ENCODE results near the gene OSBPL9. TPM values are rescaled to one million over a fixed set of nuclear protein-coding genes. Genes with fewer than 3 reads are reported as not detected.
"Not testable (repeated sequence)": the region's sequence is repeated elsewhere in the genome, so short reads cannot be mapped to it uniquely, and the experiment has no call there.

OSBPL9 gene
- total RNA-seq, 1 donor from 2014 or later, result 49.3 TPM

GRCh38 chr1:51732701-51733425, 116.0 kb downstream of the OSBPL9 start:
- Mint-ChIP-seq H3K27me3 (ENCODE audit: low read depth) (no peaks in the 10 kb centered on the region), H3K36me3 (ENCODE audit: low read depth) (no peaks in the 10 kb centered on the region), H3K4me1 (ENCODE audit: low read depth) (peaks cover 42% of the 10 kb centered on the region), H3K27ac (no peak overlapping the region), H3K9me3 (no peaks in the 10 kb centered on the region), H3K4me3 (ENCODE audit: low read depth) (no peak overlapping the region)
- intact Hi-C loops (cut with micrococcal nuclease), result no loop called here
- DNase-seq (ENCODE audit: low spot score), result no peak

- H3K4me1 Mint-ChIP-seq (ENCODE audit: low read depth), result peaks cover 38% of the 10 kb centered on the region
- H3K4me3 Mint-ChIP-seq (ENCODE audit: low read depth); DNase-seq (ENCODE audit: low spot score); H3K27ac Mint-ChIP-seq; intact Hi-C loops (cut with micrococcal nuclease); H3K27me3 Mint-ChIP-seq (ENCODE audit: low read depth); H3K9me3 Mint-ChIP-seq; H3K36me3 Mint-ChIP-seq (ENCODE audit: low read depth): not testable (repeated sequence)
These were observed 116.5 kb downstream of the OSBPL9 start for GRCh38 chr1:51733426-51733774.

- Mint-ChIP-seq H3K4me3 (ENCODE audit: low read depth) (no peak overlapping the region), H3K27me3 (ENCODE audit: low read depth) (no peaks in the 10 kb centered on the region), H3K27ac (no peak overlapping the region), H3K4me1 (ENCODE audit: low read depth) (peaks cover 33% of the 10 kb centered on the region), H3K36me3 (ENCODE audit: low read depth) (no peaks in the 10 kb centered on the region), H3K9me3 (no peaks in the 10 kb centered on the region)
- intact Hi-C loops (cut with micrococcal nuclease), result no loop called here
- DNase-seq (ENCODE audit: low spot score), result no peak
These were observed 117.1 kb downstream of the OSBPL9 start for GRCh38 chr1:51733793-51734522.

GRCh38 chr1:51734896-51735745, 118.2 kb downstream of the OSBPL9 start:
- Mint-ChIP-seq H3K4me1 (ENCODE audit: low read depth) (peaks cover 32% of the 10 kb centered on the region), H3K4me3 (ENCODE audit: low read depth) (no peak overlapping the region), H3K36me3 (ENCODE audit: low read depth) (no peaks in the 10 kb centered on the region), H3K27me3 (ENCODE audit: low read depth) (no peaks in the 10 kb centered on the region), H3K27ac (no peak overlapping the region), H3K9me3 (no peaks in the 10 kb centered on the region)
- no peak for DNase-seq (ENCODE audit: low spot score)
- intact Hi-C loops (cut with micrococcal nuclease), result no loop called here

- no peaks in the 10 kb centered on the region for H3K27me3 Mint-ChIP-seq (ENCODE audit: low read depth)
- no peak overlapping the region for H3K27ac Mint-ChIP-seq
- H3K9me3 Mint-ChIP-seq, result no peaks in the 10 kb centered on the region
- intact Hi-C loops (cut with micrococcal nuclease), result no loop called here
- DNase-seq (ENCODE audit: low spot score), result no peak
- H3K36me3 Mint-ChIP-seq (ENCODE audit: low read depth), result no peaks in the 10 kb centered on the region
- H3K4me3 Mint-ChIP-seq (ENCODE audit: low read depth), result no peak overlapping the region
- H3K4me1 Mint-ChIP-seq (ENCODE audit: low read depth), result peaks cover 31% of the 10 kb centered on the region
These were observed 118.9 kb downstream of the OSBPL9 start for GRCh38 chr1:51735746-51736254.

- intact Hi-C loops (cut with micrococcal nuclease), result no loop called here
- H3K36me3 Mint-ChIP-seq (ENCODE audit: low read depth), result no peaks in the 10 kb centered on the region
- no peak overlapping the region for H3K4me3 Mint-ChIP-seq (ENCODE audit: low read depth)
- no peak for DNase-seq (ENCODE audit: low spot score)
- H3K27me3 Mint-ChIP-seq (ENCODE audit: low read depth), result no peaks in the 10 kb centered on the region
- H3K27ac Mint-ChIP-seq, result no peak overlapping the region
- peaks cover 29% of the 10 kb centered on the region for H3K4me1 Mint-ChIP-seq (ENCODE audit: low read depth)
- H3K9me3 Mint-ChIP-seq, result no peaks in the 10 kb centered on the region
These were observed 119.8 kb downstream of the OSBPL9 start for GRCh38 chr1:51736702-51737101.

- Mint-ChIP-seq H3K27me3 (ENCODE audit: low read depth) (no peaks in the 10 kb centered on the region), H3K4me3 (ENCODE audit: low read depth) (no peak overlapping the region), H3K36me3 (ENCODE audit: low read depth) (no peaks in the 10 kb centered on the region), H3K9me3 (no peaks in the 10 kb centered on the region), H3K4me1 (ENCODE audit: low read depth) (peaks cover 27% of the 10 kb centered on the region), H3K27ac (no peak overlapping the region)
- DNase-seq (ENCODE audit: low spot score), result no peak
- intact Hi-C loops (cut with micrococcal nuclease), result no loop called here
These were observed 121.8 kb downstream of the OSBPL9 start for GRCh38 chr1:51738681-51739080.

GRCh38 chr1:51740652-51741051, 123.8 kb downstream of the OSBPL9 start:
- H3K4me3 Mint-ChIP-seq (ENCODE audit: low read depth), result no peak overlapping the region

GRCh38 chr1:51741121-51741681, 124.3 kb downstream of the OSBPL9 start:
- Mint-ChIP-seq H3K4me3 (ENCODE audit: low read depth) (no peak overlapping the region), H3K27ac (no peak overlapping the region), H3K27me3 (ENCODE audit: low read depth) (no peaks in the 10 kb centered on the region), H3K9me3 (no peaks in the 10 kb centered on the region), H3K4me1 (ENCODE audit: low read depth) (peaks cover 22% of the 10 kb centered on the region), H3K36me3 (ENCODE audit: low read depth) (peaks cover 5% of the 10 kb centered on the region)
- DNase-seq (ENCODE audit: low spot score), result no peak
- intact Hi-C loops (cut with micrococcal nuclease), result no loop called here

More at GRCh38 chr1:51740652-51741051, 123.8 kb downstream of the OSBPL9 start:
- intact Hi-C loops (cut with micrococcal nuclease), result no loop called here
- Mint-ChIP-seq H3K4me1 (ENCODE audit: low read depth) (peaks cover 27% of the 10 kb centered on the region), H3K9me3 (no peaks in the 10 kb centered on the region), H3K36me3 (ENCODE audit: low read depth) (peaks cover 5% of the 10 kb centered on the region), H3K27me3 (ENCODE audit: low read depth) (no peaks in the 10 kb centered on the region), H3K27ac (no peak overlapping the region)
- no peak for DNase-seq (ENCODE audit: low spot score)

- Mint-ChIP-seq H3K27ac (peak overlapping the region; percentile 11), H3K4me1 (ENCODE audit: low read depth) (peaks cover 19% of the 10 kb centered on the region), H3K27me3 (ENCODE audit: low read depth) (no peaks in the 10 kb centered on the region), H3K4me3 (ENCODE audit: low read depth) (no peak overlapping the region), H3K9me3 (no peaks in the 10 kb centered on the region), H3K36me3 (ENCODE audit: low read depth) (peaks cover 5% of the 10 kb centered on the region)
- intact Hi-C loops (cut with micrococcal nuclease), result no loop called here
- DNase-seq (ENCODE audit: low spot score), result no peak
These were observed 127.8 kb downstream of the OSBPL9 start for GRCh38 chr1:51744506-51745303.

GRCh38 chr1:51745304-51745570, 128.3 kb downstream of the OSBPL9 start:
- Mint-ChIP-seq H3K4me3 (ENCODE audit: low read depth) (no peak overlapping the region), H3K36me3 (ENCODE audit: low read depth) (peaks cover 5% of the 10 kb centered on the region), H3K27ac (peak overlapping the region; percentile 11), H3K27me3 (ENCODE audit: low read depth) (no peaks in the 10 kb centered on the region), H3K9me3 (no peaks in the 10 kb centered on the region), H3K4me1 (ENCODE audit: low read depth) (peaks cover 19% of the 10 kb centered on the region)
- intact Hi-C loops (cut with micrococcal nuclease), result no loop called here
- DNase-seq (ENCODE audit: low spot score), result no peak

GRCh38 chr1:51749151-51749550, 132.3 kb downstream of the OSBPL9 start:
- peaks cover 22% of the 10 kb centered on the region for H3K36me3 Mint-ChIP-seq (ENCODE audit: low read depth)
- no peaks in the 10 kb centered on the region for H3K27me3 Mint-ChIP-seq (ENCODE audit: low read depth)
- intact Hi-C loops (cut with micrococcal nuclease), result no loop called here

More at GRCh38 chr1:51749151-51749550, 132.3 kb downstream of the OSBPL9 start:
- peaks cover 4% of the 10 kb centered on the region for H3K9me3 Mint-ChIP-seq
- H3K27ac Mint-ChIP-seq, result no peak overlapping the region
- H3K4me3 Mint-ChIP-seq (ENCODE audit: low read depth), result no peak overlapping the region
- peaks cover 13% of the 10 kb centered on the region for H3K4me1 Mint-ChIP-seq (ENCODE audit: low read depth)
- DNase-seq (ENCODE audit: low spot score), result no peak

Measured in activated T-helper 2 cell treated with anti-CD3 and anti-CD28 coated beads, Interferon-gamma antibody, Interleukin-2, Interleukin-4, amounts not matched to agents 10 μg/mL and 5 μg/mL and 100 μg/mL, durations not matched to agents 14 hours and 24 hours and 36 hours (primary cell).